Endothelial cell of umbilical vein (primary cell): Measurements from ENCODE around the gene PALMD. TPM values are rescaled to one million over a fixed set of nuclear protein-coding genes. Genes with fewer than 3 reads are reported as not detected.

Source experiments
- BruUV-seq: library from RNA; stranded (reverse); fragments of 400-500 nt; replicated peaks from 2 replicates; lab custom pipeline; 2021; lab: Mats Ljungman, UMichigan
- CTCF ChIA-PET: fragments of 300-600, 350-600 bp; sonication (Branson Sonifier 250); formaldehyde crosslinking; loops from one replicate; lab custom pipeline; 2021; ENCODE audit warnings: antibody characterized with exemption, inconsistent platforms; lab: Charles Lee
- POLR2A ChIA-PET: fragments of 300-600, 350-600 bp; sonication (Branson Sonifier 250); formaldehyde crosslinking; loops from one replicate; lab custom pipeline; 2021; ENCODE audit warnings: antibody characterized with exemption, inconsistent platforms; lab: Charles Lee
- DNase-seq: peaks from one replicate; pipeline ENCODE4 v3.0.0-alpha.2; 2011; ENCODE audit warnings: low read depth, low spot score
- FAIRE-seq: peaks from 2 replicates; lab custom pipeline; 2011; peaks lifted over from hg19 to GRCh38; lab: Jason Lieb, UNC
- H2AFZ ChIP-seq: 2 replicates; pipeline ENCODE4 v1.6.0; 2012; ENCODE audit warnings: low read depth, low read length, control low read depth, inconsistent platforms
- H3K27ac ChIP-seq: 2 replicates; pipeline ENCODE4 v1.5.1; 2011; ENCODE audit warnings: low read depth, mild to moderate bottlenecking, control low read depth, low read length, moderate library complexity; ENCODE audit not compliant: insufficient read depth
- H3K27me3 ChIP-seq, 2 experiments: 2 replicates each; pipeline versions ENCODE4 v1.6.0 to v1.6.1; 2011; ENCODE audit warnings: low read length in 2 of 2, mixed read lengths in 1 of 2; ENCODE audit not compliant: control insufficient read depth in 2 of 2, insufficient read depth in 2 of 2
- H3K36me3 ChIP-seq, 2 experiments: 2 replicates in 1 of 2; 3 replicates in 1 of 2; pipeline ENCODE4 v1.5.1; 2011; ENCODE audit warnings: low read length in 2 of 2, mild to moderate bottlenecking in 1 of 2, moderate library complexity in 1 of 2; ENCODE audit not compliant: control insufficient read depth in 2 of 2, insufficient read depth in 2 of 2; ENCODE audit errors: extremely low read depth in 1 of 2
- H3K4me1 ChIP-seq: 3 replicates; pipeline ENCODE4 v1.5.1; 2011; ENCODE audit warnings: mild to moderate bottlenecking, low read length; ENCODE audit not compliant: control insufficient read depth, insufficient read depth; ENCODE audit errors: extremely low read depth
- H3K4me2 ChIP-seq: 2 replicates; pipeline ENCODE4 v1.6.1; 2011; ENCODE audit warnings: low read length, control low read depth, mixed read lengths; ENCODE audit not compliant: insufficient read depth
- H3K4me3 ChIP-seq, 3 experiments: fragments of 200-600 bp in 1 of 3; sonication (generic), shearing (Covaris generic) in 1 of 3; replicated peaks in 1 of 3; 2 replicates each; pipeline ENCODE4 v1.5.1; 2011 to 2016; ENCODE audit warnings: control low read depth in 3 of 3, low read length in 3 of 3, mild to moderate bottlenecking in 2 of 3, inconsistent platforms in 1 of 3, low read depth in 1 of 3, moderate library complexity in 1 of 3; ENCODE audit not compliant: insufficient read depth in 1 of 3
- H3K79me2 ChIP-seq: 2 replicates; pipeline ENCODE4 v1.6.0; 2012; ENCODE audit warnings: low read length, inconsistent platforms; ENCODE audit not compliant: control insufficient read depth, insufficient read depth
- H3K9ac ChIP-seq: replicated peaks from 2 replicates; pipeline ENCODE3; 2011; ENCODE audit warnings: low read length, control low read depth; ENCODE audit not compliant: insufficient read depth; ENCODE audit errors: extremely low read depth
- H3K9me1 ChIP-seq: replicated peaks from 3 replicates; pipeline ENCODE4 v1.6.0; 2011; ENCODE audit warnings: mild to moderate bottlenecking, low read length; ENCODE audit not compliant: control insufficient read depth, insufficient read depth; ENCODE audit errors: extremely low read depth
- H3K9me3 ChIP-seq: replicated peaks from 2 replicates; pipeline ENCODE4 v1.5.1; 2012; ENCODE audit warnings: low read length, inconsistent platforms; ENCODE audit not compliant: control insufficient read depth, insufficient read depth
- H4K20me1 ChIP-seq: replicated peaks from 2 replicates; pipeline ENCODE3; 2011; ENCODE audit warnings: mild to moderate bottlenecking, low read length; ENCODE audit not compliant: control insufficient read depth, insufficient read depth; ENCODE audit errors: extremely low read depth
- CTCF ChIP-seq, 2 donors: IDR thresholded peaks; 1 replicate in 1 of 2; 2 replicates in 1 of 2; pipeline ENCODE4 v1.5.1; 2011; ENCODE audit warnings: low read length in 2 of 2, mild to moderate bottlenecking in 2 of 2, moderate library complexity in 2 of 2, control low read depth in 1 of 2, inconsistent platforms in 1 of 2, low read depth in 1 of 2; ENCODE audit not compliant: insufficient read depth in 1 of 2; ENCODE audit errors: extremely low read depth in 1 of 2
- EZH2 ChIP-seq: IDR thresholded peaks from 2 replicates; pipeline ENCODE4 v1.6.1; 2012; ENCODE audit warnings: borderline replicate concordance, low read depth, mild to moderate bottlenecking, moderate library complexity, low read length, inconsistent platforms; ENCODE audit not compliant: severe bottlenecking
- FOS ChIP-seq: IDR thresholded peaks from 2 replicates; pipeline ENCODE4 v1.6.1; 2011; ENCODE audit warnings: mild to moderate bottlenecking, low read length, moderate library complexity, borderline replicate concordance; ENCODE audit not compliant: insufficient read depth
- GATA2 ChIP-seq: IDR thresholded peaks from 2 replicates; pipeline ENCODE4 v1.7.0; 2011; ENCODE audit warnings: low read depth, mild to moderate bottlenecking, moderate library complexity, mixed read lengths, low read length; ENCODE audit not compliant: insufficient read length, insufficient read depth
- JUN ChIP-seq: IDR thresholded peaks from 2 replicates; pipeline ENCODE4 v1.6.1; 2011; ENCODE audit warnings: borderline replicate concordance, low read depth; ENCODE audit not compliant: insufficient read length, insufficient read depth
- MAX ChIP-seq: IDR thresholded peaks from 2 replicates; pipeline ENCODE4 v1.6.1; 2011; ENCODE audit not compliant: insufficient read depth, insufficient read length
- MYC ChIP-seq: IDR thresholded peaks from one replicate; pipeline ENCODE4 v1.6.1; 2011; ENCODE audit warnings: mild to moderate bottlenecking, low read depth, low read length
- POLR2A ChIP-seq: IDR thresholded peaks from 2 replicates; pipeline ENCODE4 v1.6.1; 2012; ENCODE audit warnings: low read depth, mild to moderate bottlenecking, control low read depth, low read length
- POLR2AphosphoS5 ChIP-seq: IDR thresholded peaks from 2 replicates; pipeline ENCODE4 v1.6.1; 2012; ENCODE audit warnings: low read depth, mild to moderate bottlenecking, control low read depth, low read length, moderate library complexity; ENCODE audit not compliant: insufficient read depth
- dilution Hi-C: fragments of 300-500 bp; cut with MboI; formaldehyde crosslinking; loops from one replicate; pipeline ENCODE4 v1.15.0; 2019; ENCODE audit warnings: low sequenced_read_pairs; ENCODE audit not compliant: extremely low pct_ligation_motif_present
- intact Hi-C: fragments of 100-400 bp; cut with micrococcal nuclease; formaldehyde crosslinking; loops from one replicate; pipeline ENCODE4 v1.10.0; 2022
- polyA plus RNA-seq, 4 experiments: library from polyadenylated mRNA; depleted of rRNA in 3 of 4; stranded (reverse) in 3 of 4; unstranded in 1 of 4; fragments of >200 nt; gene quantifications; 2 replicates each; pipeline versions ENCODE4 v1.2.1 to v1.2.3, GENCODE V29; 2011 to 2012; ENCODE audit warnings: missing spikeins in 1 of 4
- total RNA-seq: library from RNA; stranded (reverse); gene quantifications from 2 replicates; pipeline ENCODE4 v1.2.3, GENCODE V29; 2021

Gene PALMD
- total and polyA plus RNA-seq, 2 donors (not counting 3 experiments of a cell fraction or from before 2014, with no cell fraction given) = 52.6 to 137 TPM

- POLR2A ChIA-PET = no interaction called here
- Histone ChIP-seq H2AFZ (no peak overlapping the region), H3K9me1 (no peaks in the 10 kb centered on the region), H4K20me1 (no peaks in the 10 kb centered on the region), H3K4me2 (peak overlapping the region; percentile 25), H3K4me3 (no peak overlapping the region), H3K36me3 (no peaks in the 10 kb centered on the region), H3K27me3 (no peaks in the 10 kb centered on the region), H3K27ac (peak overlapping the region; percentile 28), H3K9ac (no peak overlapping the region), H3K4me1 (peaks cover 57% of the 10 kb centered on the region), H3K79me2 (no peaks in the 10 kb centered on the region), H3K9me3 (no peaks in the 10 kb centered on the region)
- dilution Hi-C loops = no loop called here
- intact Hi-C loops = no loop called here
- FAIRE-seq = no peak
- CTCF ChIA-PET = interaction anchor here (0.9 to 3.0 kb wide), 8 partner anchors 10 to 120 kb away, joined by 3 to 9 read pairs (median 4); no protein-coding TSS in a partner anchor
- DNase-seq = no peak
- no TSS peak for BruUV-seq
- TF ChIP-seq POLR2A (no peak), FOS (no peak), POLR2AphosphoS5 (no peak), JUN (no peak), EZH2 (no peak), MYC (no peak), CTCF (IDR thresholded peaks at IDR 0.05; ENCODE audit: extremely low read depth in 1 of 2, insufficient read depth in 1 of 2, low read depth in 1 of 2, low read length in 2 of 2) (no peak), MAX (no peak), GATA2 (no peak)
These were observed 44.1 kb upstream of the PALMD start for GRCh38 chr1:99601709-99602403.
